Measurements from ENCODE around the gene NUP210L.

GRCh38 chr1:154182344-154183045 lies 27.6 kb upstream of the NUP210L start:
- TF ChIP-seq CTCF (IDR thresholded peaks at IDR 0.05; ENCODE audit: extremely low read depth in 1 of 2, insufficient read depth in 1 of 2, low read depth in 1 of 2, low read length in 2 of 2) (no peak), POLR2A (IDR thresholded peaks at IDR 0.05; ENCODE audit: low read depth, low read length) (peak; percentile 71)

Data from endothelial cell of umbilical vein (primary cell).